ENCODE data around the gene NFATC2. TPM values are rescaled to one million over a fixed set of nuclear protein-coding genes. Genes with fewer than 3 reads are reported as not detected.

The NFATC2 gene
- total RNA-seq, 3 donors from 2014 or later (not counting 1 experiment from before 2014, with no cell fraction given): 141 to 195 (median 160) TPM

GRCh38 chr20:51587145-51587544 is 44.6 kb upstream of the NFATC2 start:
- Histone ChIP-seq H3K4me1 (ENCODE audit: control insufficient read depth, insufficient read depth, low read length) (peaks cover 16% of the 10 kb centered on the region), H3K36me3 (ENCODE audit: control insufficient read depth, insufficient read depth, low read length) (no peaks in the 10 kb centered on the region), H3K27ac (ENCODE audit: low read length) (no peak overlapping the region), H3K27me3 (ENCODE audit: control insufficient read depth, insufficient read depth, low read length) (no peaks in the 10 kb centered on the region), H3K4me3 (ENCODE audit: low read length) (no peak overlapping the region), H3K9me3 (ENCODE audit: control insufficient read depth, insufficient read depth, low read length) (no peaks in the 10 kb centered on the region)
- Mint-ChIP-seq H3K4me1 (peaks cover 16 to 21% of the 10 kb centered on the region in 2 donors), H3K27me3 (ENCODE audit: low read depth in 2 of 2) (no peaks in the 10 kb centered on the region), H3K27ac (no peak overlapping the region), H3K9me3 (no peaks in the 10 kb centered on the region), H3K36me3 (no peaks in the 10 kb centered on the region), H3K4me3 (no peak overlapping the region)
- intact Hi-C loops (cut with micrococcal nuclease): no loop called here
- TF ChIP-seq, protein P1, sequence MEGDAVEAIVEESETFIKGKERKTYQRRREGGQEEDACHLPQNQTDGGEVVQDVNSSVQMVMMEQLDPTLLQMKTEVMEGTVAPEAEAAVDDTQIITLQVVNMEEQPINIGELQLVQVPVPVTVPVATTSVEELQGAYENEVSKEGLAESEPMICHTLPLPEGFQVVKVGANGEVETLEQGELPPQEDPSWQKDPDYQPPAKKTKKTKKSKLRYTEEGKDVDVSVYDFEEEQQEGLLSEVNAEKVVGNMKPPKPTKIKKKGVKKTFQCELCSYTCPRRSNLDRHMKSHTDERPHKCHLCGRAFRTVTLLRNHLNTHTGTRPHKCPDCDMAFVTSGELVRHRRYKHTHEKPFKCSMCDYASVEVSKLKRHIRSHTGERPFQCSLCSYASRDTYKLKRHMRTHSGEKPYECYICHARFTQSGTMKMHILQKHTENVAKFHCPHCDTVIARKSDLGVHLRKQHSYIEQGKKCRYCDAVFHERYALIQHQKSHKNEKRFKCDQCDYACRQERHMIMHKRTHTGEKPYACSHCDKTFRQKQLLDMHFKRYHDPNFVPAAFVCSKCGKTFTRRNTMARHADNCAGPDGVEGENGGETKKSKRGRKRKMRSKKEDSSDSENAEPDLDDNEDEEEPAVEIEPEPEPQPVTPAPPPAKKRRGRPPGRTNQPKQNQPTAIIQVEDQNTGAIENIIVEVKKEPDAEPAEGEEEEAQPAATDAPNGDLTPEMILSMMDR (IDR thresholded peaks at IDR 0.05): no peak
- ATAC-seq: no peak
- no peak for DNase-seq
- 97% methylated on average over 3 of the region's 4 CpGs for WGBS (ENCODE audit: insufficient coverage)

GRCh38 chr20:51586005-51586440 is 43.5 kb upstream of the NFATC2 start:
- H3K36me3 ChIP-seq (ENCODE audit: control insufficient read depth, insufficient read depth, low read length): no peaks in the 10 kb centered on the region
- no peaks in the 10 kb centered on the region for H3K9me3 ChIP-seq (ENCODE audit: control insufficient read depth, insufficient read depth, low read length)
- no peak overlapping the region for H3K4me3 ChIP-seq (ENCODE audit: low read length)
- Mint-ChIP-seq H3K27ac (no peak overlapping the region), H3K4me3 (no peak overlapping the region), H3K9me3 (no peaks in the 10 kb centered on the region), H3K4me1 (peaks cover 16 to 21% of the 10 kb centered on the region in 2 donors), H3K27me3 (ENCODE audit: low read depth in 2 of 2) (no peaks in the 10 kb centered on the region), H3K36me3 (no peaks in the 10 kb centered on the region)
- intact Hi-C loops (cut with micrococcal nuclease): no loop called here
- ATAC-seq (no peak), DNase-seq (no peak)
- no peak overlapping the region for H3K27ac ChIP-seq (ENCODE audit: low read length)
- H3K4me1 ChIP-seq (ENCODE audit: control insufficient read depth, insufficient read depth, low read length): peaks cover 16% of the 10 kb centered on the region
- no peaks in the 10 kb centered on the region for H3K27me3 ChIP-seq (ENCODE audit: control insufficient read depth, insufficient read depth, low read length)
- WGBS (ENCODE audit: insufficient coverage): 88% methylated on average over 4 of the region's 4 CpGs
- TF ChIP-seq, protein P1 (IDR thresholded peaks at IDR 0.05): no peak

- Mint-ChIP-seq H3K27ac (no peak overlapping the region), H3K9me3 (no peaks in the 10 kb centered on the region), H3K4me3 (no peak overlapping the region), H3K27me3 (ENCODE audit: low read depth in 2 of 2) (peaks cover 0 to 2% of the 10 kb centered on the region in 2 donors), H3K36me3 (no peaks in the 10 kb centered on the region), H3K4me1 (peaks cover 16 to 21% of the 10 kb centered on the region in 2 donors)
- TF ChIP-seq, protein P1 (IDR thresholded peaks at IDR 0.05): no peak
- H3K27me3 ChIP-seq (ENCODE audit: control insufficient read depth, insufficient read depth, low read length): no peaks in the 10 kb centered on the region
- intact Hi-C loops (cut with micrococcal nuclease): no loop called here
- peaks cover 16% of the 10 kb centered on the region for H3K4me1 ChIP-seq (ENCODE audit: control insufficient read depth, insufficient read depth, low read length)
- H3K36me3 ChIP-seq (ENCODE audit: control insufficient read depth, insufficient read depth, low read length): no peaks in the 10 kb centered on the region
- H3K4me3 ChIP-seq (ENCODE audit: low read length): no peak overlapping the region
- DNase-seq (no peak), ATAC-seq (no peak)
- H3K9me3 ChIP-seq (ENCODE audit: control insufficient read depth, insufficient read depth, low read length): no peaks in the 10 kb centered on the region
- no peak overlapping the region for H3K27ac ChIP-seq (ENCODE audit: low read length)
- WGBS (ENCODE audit: insufficient coverage): 85% methylated on average over 4 of the region's 4 CpGs
Measured at GRCh38 chr20:51585148-51585547, 42.6 kb upstream of the NFATC2 start.

DNA sequence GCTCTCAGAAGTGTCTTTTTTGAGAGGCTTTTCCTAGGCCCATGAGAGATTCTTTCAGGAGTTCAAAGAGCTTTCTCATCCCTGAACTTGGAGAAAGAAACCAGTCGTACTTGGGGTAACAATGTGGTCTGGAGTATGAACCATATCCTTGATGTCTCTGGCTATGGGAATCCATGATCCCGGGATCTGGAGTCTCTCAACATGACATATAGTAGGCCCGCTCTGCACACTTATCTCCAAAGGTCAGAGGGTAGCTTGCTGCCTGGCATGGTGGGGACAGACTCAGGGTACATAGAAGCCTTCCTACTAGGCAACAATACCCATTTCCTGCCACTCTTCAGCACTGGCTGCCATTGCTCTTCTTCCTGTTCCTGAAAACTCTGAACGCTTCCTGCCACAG is 42.2 kb upstream of the NFATC2 start:
- no peaks in the 10 kb centered on the region for H3K9me3 ChIP-seq (ENCODE audit: control insufficient read depth, insufficient read depth, low read length)
- no peak for ATAC-seq
- H3K4me1 Mint-ChIP-seq: peaks cover 16 to 21% of the 10 kb centered on the region in 2 donors
- H3K36me3 Mint-ChIP-seq: no peaks in the 10 kb centered on the region
- H3K36me3 ChIP-seq (ENCODE audit: control insufficient read depth, insufficient read depth, low read length): no peaks in the 10 kb centered on the region
- no peak overlapping the region for H3K27ac Mint-ChIP-seq
- H3K27me3 ChIP-seq (ENCODE audit: control insufficient read depth, insufficient read depth, low read length): no peaks in the 10 kb centered on the region
- no peak overlapping the region for H3K4me3 Mint-ChIP-seq
- H3K27ac ChIP-seq (ENCODE audit: low read length): no peak overlapping the region
- TF ChIP-seq, protein P1 (IDR thresholded peaks at IDR 0.05): no peak
- 80% methylated on average over 4 of the region's 4 CpGs for WGBS (ENCODE audit: insufficient coverage)
- H3K27me3 Mint-ChIP-seq (ENCODE audit: low read depth in 2 of 2): peaks cover 0 to 2% of the 10 kb centered on the region in 2 donors
- no peak overlapping the region for H3K4me3 ChIP-seq (ENCODE audit: low read length)
- no peak for DNase-seq
- H3K4me1 ChIP-seq (ENCODE audit: control insufficient read depth, insufficient read depth, low read length): peaks cover 16% of the 10 kb centered on the region
- H3K9me3 Mint-ChIP-seq: no peaks in the 10 kb centered on the region
- intact Hi-C loops (cut with micrococcal nuclease): no loop called here

Data from natural killer cell (primary cell).